NCI-H460 (cell line): ENCODE data around the gene TMEM140. TPM values are rescaled to one million over a fixed set of nuclear protein-coding genes. Genes with fewer than 3 reads are reported as not detected.

ENCODE experiments used
- DNase-seq: peaks from one replicate; pipeline ENCODE4 v3.0.0-alpha.2; 2016; ENCODE audit warnings: low read depth; ENCODE audit errors: extremely low read depth
- total RNA-seq: library from RNA; depleted of rRNA; stranded (reverse); fragments of >200 nt; shearing (Covaris generic); gene quantifications from 2 replicates; pipeline ENCODE4 v1.2.3, GENCODE V29; 2014

TMEM140 gene
- total RNA-seq, 1 experiment from 2014 or later = 1.3 TPM

- DNase-seq = no peak
These were observed 45.2 kb downstream of the TMEM140 start for GRCh38 chr7:135192914-135193536.

- no peak for DNase-seq
These were observed 45.8 kb downstream of the TMEM140 start for GRCh38 chr7:135193615-135194081.

GRCh38 chr7:135194494-135195095 is 46.7 kb downstream of the TMEM140 start:
- DNase-seq = no peak

- no peak for DNase-seq
These were observed 47.3 kb downstream of the TMEM140 start for GRCh38 chr7:135195156-135195555.

- DNase-seq = no peak
These were observed 48.2 kb downstream of the TMEM140 start for GRCh38 chr7:135195968-135196629.

- DNase-seq = no peak
These were observed 49.5 kb downstream of the TMEM140 start for GRCh38 chr7:135197343-135197742.

- DNase-seq = no peak
These were observed 50.2 kb downstream of the TMEM140 start for GRCh38 chr7:135197906-135198655.

GRCh38 chr7:135199439-135199838 is 51.6 kb downstream of the TMEM140 start:
- DNase-seq = no peak

GRCh38 chr7:135200821-135201331 is 53.0 kb downstream of the TMEM140 start:
- DNase-seq = no peak

GRCh38 chr7:135201350-135201749 is 53.5 kb downstream of the TMEM140 start:
- no peak for DNase-seq

GRCh38 chr7:135204341-135204749 is 56.5 kb downstream of the TMEM140 start:
- no peak for DNase-seq

- DNase-seq = no peak
These were observed 57.0 kb downstream of the TMEM140 start for GRCh38 chr7:135204876-135205275.

GRCh38 chr7:135205850-135206249 is 58.0 kb downstream of the TMEM140 start:
- no peak for DNase-seq

GRCh38 chr7:135206941-135207391 is 59.1 kb downstream of the TMEM140 start:
- no peak for DNase-seq

- DNase-seq = no peak
These were observed 59.7 kb downstream of the TMEM140 start for GRCh38 chr7:135207406-135208101.

GRCh38 chr7:135208102-135208793 is 60.4 kb downstream of the TMEM140 start:
- DNase-seq = no peak

GRCh38 chr7:135209225-135209834 is 61.5 kb downstream of the TMEM140 start:
- DNase-seq = no peak

- peak; percentile 9 for DNase-seq
These were observed 63.0 kb downstream of the TMEM140 start for GRCh38 chr7:135210888-135211178.

- peak; percentile 88 for DNase-seq
These were observed 63.5 kb downstream of the TMEM140 start, which contains the start of gene WDR91 for GRCh38 chr7:135211179-135211945. WDR91 (minus strand) TSS chr7:135211526; CDS start chr7:135211502, 24 bp downstream.
